HG03460 (cell line): ENCODE data around the gene WNK4.

Source experiments
- ATAC-seq: cut with Tn5 transposase; IDR thresholded peaks from one replicate; pipeline ENCODE4 v1.9.1; 2021; ENCODE audit not compliant: unreplicated experiment

WNK4 gene

GRCh38 chr17:42833767-42834422 is 53.5 kb downstream of the WNK4 start:
- ATAC-seq: peak; percentile 19

GRCh38 chr17:42835732-42836131 is 55.3 kb downstream of the WNK4 start:
- no peak for ATAC-seq

- no peak for ATAC-seq
Observed at GRCh38 chr17:42841975-42842685, 61.7 kb downstream of the WNK4 start.

GRCh38 chr17:42843358-42843934 is 63.0 kb downstream of the WNK4 start:
- ATAC-seq: no peak

GRCh38 chr17:42844271-42844670 is 63.9 kb downstream of the WNK4 start, which contains the start of gene AOC2:
TSS of gene AOC2 (plus strand) at chr17:42844580. CDS start at chr17:42844627, 47 bp downstream.
- no peak for ATAC-seq

GRCh38 chr17:42844761-42845555 is 64.5 kb downstream of the WNK4 start:
- no peak for ATAC-seq

- no peak for ATAC-seq
Observed at GRCh38 chr17:42845556-42845917, 65.1 kb downstream of the WNK4 start.

- ATAC-seq: no peak
Observed at GRCh38 chr17:42845918-42846593, 65.6 kb downstream of the WNK4 start.
